Stomach (tissue), 9 donors: ENCODE measurements around the gene THBS4. TPM values are rescaled to one million over a fixed set of nuclear protein-coding genes. Genes with fewer than 3 reads are reported as not detected.

Source experiments
- DNase-seq, 2 donors: peaks; one replicate each; pipeline versions ENCODE4 v3.0.0 to v3.0.0-alpha.2; 2013 to 2019
- H3K27ac ChIP-seq, 5 donors: fragments of 200-600 bp in 4 of 5; sonication (generic) in 4 of 5; one replicate each; pipeline ENCODE4 v1.5.1; 2013 to 2019; ENCODE audit warnings: mild to moderate bottlenecking in 1 of 5, moderate library complexity in 1 of 5
- H3K27me3 ChIP-seq, 3 donors: fragments of 200-600 bp; sonication (generic); one replicate each; pipeline ENCODE4 v1.5.1; 2017 to 2019; ENCODE audit warnings: mixed run types in 1 of 3
- H3K36me3 ChIP-seq, 4 donors: fragments of 200-600 bp; sonication (generic); 1 replicate in 3 of 4; 2 replicates in 1 of 4; pipeline ENCODE4 v1.5.1; 2016 to 2019
- H3K4me1 ChIP-seq, 4 donors: fragments of 200-600 bp; sonication (generic); one replicate each; pipeline ENCODE4 v1.5.1; 2016 to 2019
- H3K4me3 ChIP-seq, 4 donors: fragments of 200-600 bp; sonication (generic) in 3 of 4; one replicate each; pipeline ENCODE4 v1.5.1; 2016 to 2019; ENCODE audit warnings: mild to moderate bottlenecking in 1 of 4
- H3K9me3 ChIP-seq, 4 donors: fragments of 200-600 bp; sonication (generic); one replicate each; pipeline ENCODE4 v1.5.1; 2016 to 2019
- CTCF ChIP-seq, 7 experiments: fragments of 450-650 bp in 4 of 7; fragments of 200-600 bp in 3 of 7; sonication (generic) in 3 of 7; IDR thresholded peaks; one replicate each; pipeline ENCODE4 v1.5.1; 2016 to 2019; ENCODE audit warnings: antibody characterized with exemption in 7 of 7, control low read depth in 2 of 7, mild to moderate bottlenecking in 1 of 7
- EP300 ChIP-seq: sonication (generic); formaldehyde crosslinking; IDR thresholded peaks from one replicate; pipeline ENCODE4 v1.6.1; 2017; ENCODE audit warnings: antibody characterized with exemption
- POLR2A ChIP-seq, 4 donors: fragments of 450-650 bp; IDR thresholded peaks; one replicate each; pipeline ENCODE4 v1.6.1; 2016; ENCODE audit warnings: antibody characterized with exemption in 4 of 4, control low read depth in 2 of 4, mild to moderate bottlenecking in 1 of 4, moderate library complexity in 1 of 4
- POLR2AphosphoS5 ChIP-seq, 3 donors: sonication (generic); formaldehyde crosslinking; IDR thresholded peaks; one replicate each; pipeline ENCODE4 v1.6.1; 2016; ENCODE audit warnings: antibody characterized with exemption in 3 of 3
- WGBS, 5 donors: extraction: QIAGEN DNeasy Blood & Tissue Kit in 3 of 5; methylation state at CpG; one replicate each; pipeline versions ENCODE4 v1.1.5 to v1.1.7; 2013 to 2018; 5-methylcytosine and 5-hydroxymethylcytosine counted together
- intact Hi-C: fragments of 100-400 bp; cut with DNase I; formaldehyde crosslinking; loops from one replicate; pipeline ENCODE4 v1.15.1; 2023; ENCODE audit warnings: low total_unique reads
- polyA plus RNA-seq, 3 donors: library from polyadenylated mRNA; stranded (reverse); fragments of 200-250 nt; gene quantifications; one replicate each; pipeline ENCODE4 v1.2.3, GENCODE V29; 2013
- total RNA-seq, 5 donors: library from RNA; depleted of rRNA; stranded (reverse); fragments of >200 nt; gene quantifications; one replicate each; pipeline versions ENCODE4 v1.1.0 to v1.2.3, GENCODE V29; 2014 to 2016
- donor health status: healthy with polysubstance abuse.
- donor health status: Bipolar disorder and iron deficiency.
- donor health status: healthy.

Gene THBS4
- total and polyA plus RNA-seq, 8 donors = 0.19 to 38.2 (median 6.7) TPM; not detected in 1

GRCh38 chr5:80116000-80116399, 80.9 kb downstream of the THBS4 start:
- Histone ChIP-seq H3K9me3 (no peaks in the 10 kb centered on the region), H3K36me3 (no peaks in the 10 kb centered on the region), H3K27ac (no peak overlapping the region), H3K27me3 (no peaks in the 10 kb centered on the region), H3K4me1 (peaks cover 0 to 6% (median 0%) of the 10 kb centered on the region in 4 donors), H3K4me3 (no peak overlapping the region)
- no peak for DNase-seq
- TF ChIP-seq CTCF (IDR thresholded peaks at IDR 0.05) = no peak
- no peak for TF ChIP-seq POLR2A (IDR thresholded peaks at IDR 0.05)
- TF ChIP-seq EP300 = no peak
- intact Hi-C loops = no loop called here
- WGBS, 5 donors = 70 to 87% (median 79%) methylated on average over 4 of the region's 4 CpGs

- TF ChIP-seq EP300 = no peak
- no peak for TF ChIP-seq CTCF (IDR thresholded peaks at IDR 0.05)
- TF ChIP-seq POLR2AphosphoS5 (IDR thresholded peaks at IDR 0.05) = no peak
- TF ChIP-seq POLR2A (IDR thresholded peaks at IDR 0.05) = no peak
- no peak overlapping the region for H3K27ac ChIP-seq
- peaks cover 0 to 1% (median 0%) of the 10 kb centered on the region in 4 donors for H3K4me1 ChIP-seq
- DNase-seq = no peak
- 61 to 83% (median 76%) methylated on average over 4 of the region's 4 CpGs for WGBS, 5 donors
- H3K9me3 ChIP-seq = no peaks in the 10 kb centered on the region
- intact Hi-C loops = no loop called here
- no peaks in the 10 kb centered on the region for H3K27me3 ChIP-seq
- no peaks in the 10 kb centered on the region for H3K36me3 ChIP-seq
- no peak overlapping the region for H3K4me3 ChIP-seq
Observed at GRCh38 chr5:80116465-80116864, 81.3 kb downstream of the THBS4 start.

GRCh38 chr5:80117446-80117845, 82.3 kb downstream of the THBS4 start:
- Histone ChIP-seq H3K27me3 (no peaks in the 10 kb centered on the region), H3K4me3 (no peak overlapping the region), H3K36me3 (no peaks in the 10 kb centered on the region), H3K4me1 (no peaks in the 10 kb centered on the region), H3K27ac (no peak overlapping the region), H3K9me3 (no peaks in the 10 kb centered on the region)
- no peak for TF ChIP-seq CTCF (IDR thresholded peaks at IDR 0.05)
- TF ChIP-seq EP300 = no peak
- TF ChIP-seq POLR2A (IDR thresholded peaks at IDR 0.05) = no peak
- no peak for TF ChIP-seq POLR2AphosphoS5 (IDR thresholded peaks at IDR 0.05)
- no peak for DNase-seq
- intact Hi-C loops = no loop called here

- H3K4me3 ChIP-seq = no peak overlapping the region
- intact Hi-C loops = no loop called here
- H3K27me3 ChIP-seq = no peaks in the 10 kb centered on the region
- H3K36me3 ChIP-seq = no peaks in the 10 kb centered on the region
- 85 to 92% (median 88%) methylated on average over 2 of the region's 2 CpGs for WGBS, 5 donors
- TF ChIP-seq CTCF (IDR thresholded peaks at IDR 0.05) = no peak
- no peak for TF ChIP-seq POLR2A (IDR thresholded peaks at IDR 0.05)
- TF ChIP-seq POLR2AphosphoS5 (IDR thresholded peaks at IDR 0.05) = no peak
- no peak for TF ChIP-seq EP300
- no peak for DNase-seq
- no peak overlapping the region for H3K27ac ChIP-seq
- H3K9me3 ChIP-seq = no peaks in the 10 kb centered on the region
- no peaks in the 10 kb centered on the region for H3K4me1 ChIP-seq
Observed at GRCh38 chr5:80119372-80119771, 84.2 kb downstream of the THBS4 start.
